GM19043 (cell line): ENCODE measurements around the gene TSPAN4.

Source experiments
- ATAC-seq: cut with Tn5 transposase; IDR thresholded peaks from one replicate; pipeline ENCODE4 v1.9.1; 2021; ENCODE audit warnings: low read depth; ENCODE audit not compliant: unreplicated experiment

TSPAN4 gene

GRCh38 chr11:900545-900944 is 57.9 kb downstream of the TSPAN4 start:
- ATAC-seq, result no peak

- ATAC-seq, result no peak
Observed at GRCh38 chr11:901452-902061, 58.9 kb downstream of the TSPAN4 start.

GRCh38 chr11:904380-904779 is 61.7 kb downstream of the TSPAN4 start:
- ATAC-seq, result no peak

GRCh38 chr11:905952-906351 is 63.3 kb downstream of the TSPAN4 start:
- ATAC-seq, result no peak

- no peak for ATAC-seq
Observed at GRCh38 chr11:907668-908067, 65.0 kb downstream of the TSPAN4 start.

- no peak for ATAC-seq
Observed at GRCh38 chr11:908273-908672, 65.6 kb downstream of the TSPAN4 start.

- no peak for ATAC-seq
Observed at GRCh38 chr11:909406-909805, 66.8 kb downstream of the TSPAN4 start.

GRCh38 chr11:910044-910588 is 67.5 kb downstream of the TSPAN4 start:
- ATAC-seq, result no peak

GRCh38 chr11:910589-911030 is 68.0 kb downstream of the TSPAN4 start, which contains the start of gene CHID1:
Gene CHID1 (minus strand): TSS chr11:910810. CDS start chr11:904816, 5,994 bp downstream.
- peak; percentile 89 for ATAC-seq

- no peak for ATAC-seq
Observed at GRCh38 chr11:911031-911889, 68.6 kb downstream of the TSPAN4 start.

GRCh38 chr11:911890-912219 is 69.2 kb downstream of the TSPAN4 start:
- no peak for ATAC-seq

GRCh38 chr11:912266-912665 is 69.6 kb downstream of the TSPAN4 start:
- no peak for ATAC-seq

GRCh38 chr11:913043-913442 is 70.4 kb downstream of the TSPAN4 start:
- no peak for ATAC-seq

GRCh38 chr11:914204-914603 is 71.6 kb downstream of the TSPAN4 start:
- ATAC-seq, result no peak

- ATAC-seq, result no peak
Observed at GRCh38 chr11:914747-915501, 72.3 kb downstream of the TSPAN4 start.
